ENCODE measurements around the gene PYROXD2. TPM values are rescaled to one million over a fixed set of nuclear protein-coding genes. Genes with fewer than 3 reads are reported as not detected.

The PYROXD2 gene
- 5.4 TPM for total RNA-seq

DNA sequence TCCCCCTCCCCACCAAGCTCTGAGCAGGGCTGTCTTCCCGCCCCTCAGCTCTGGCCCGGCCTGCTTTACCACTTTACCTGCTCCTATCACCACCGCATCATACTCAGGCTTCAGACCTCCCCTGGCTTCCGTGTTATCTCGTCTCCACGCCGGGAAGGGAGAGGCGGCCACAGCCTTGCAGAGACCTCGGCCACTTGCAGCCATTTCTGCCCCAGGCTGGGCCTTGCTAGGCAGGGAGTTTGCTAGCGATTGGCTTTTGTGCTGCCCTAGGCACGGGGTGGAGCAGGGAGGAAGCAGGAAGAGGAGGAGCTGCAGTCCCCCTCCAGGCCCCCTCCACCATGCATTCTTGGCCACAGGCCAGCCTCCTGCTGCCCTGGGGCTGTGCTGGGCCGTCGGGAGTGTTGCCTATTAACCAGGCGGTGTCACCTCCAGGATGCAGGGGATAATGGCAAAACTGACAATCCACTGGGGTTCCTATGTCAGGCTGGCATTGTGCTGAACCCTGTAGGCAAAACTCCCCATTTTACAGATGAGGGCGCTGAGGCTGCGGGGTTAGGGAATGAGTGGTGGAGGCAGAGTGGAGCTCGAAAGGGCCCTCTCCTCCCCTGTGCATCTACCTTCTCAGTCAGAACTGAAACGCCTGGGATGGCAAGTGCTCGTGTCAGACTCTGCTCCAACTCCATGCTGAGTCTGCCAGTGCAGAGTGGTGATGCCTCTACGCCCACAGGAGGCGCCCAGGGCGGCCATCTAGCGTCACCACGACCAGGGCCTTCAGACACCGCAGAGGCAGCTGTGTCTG lies at the start of gene PYROXD2:
TSS of gene PYROXD2 (minus strand) at position 251 of the 799 bp plus-strand sequence. CDS start at position 204, 47 bp downstream.
- peak; percentile 68 for ATAC-seq
- peak; percentile 78 for DNase-seq (ENCODE audit: low spot score)

DNA sequence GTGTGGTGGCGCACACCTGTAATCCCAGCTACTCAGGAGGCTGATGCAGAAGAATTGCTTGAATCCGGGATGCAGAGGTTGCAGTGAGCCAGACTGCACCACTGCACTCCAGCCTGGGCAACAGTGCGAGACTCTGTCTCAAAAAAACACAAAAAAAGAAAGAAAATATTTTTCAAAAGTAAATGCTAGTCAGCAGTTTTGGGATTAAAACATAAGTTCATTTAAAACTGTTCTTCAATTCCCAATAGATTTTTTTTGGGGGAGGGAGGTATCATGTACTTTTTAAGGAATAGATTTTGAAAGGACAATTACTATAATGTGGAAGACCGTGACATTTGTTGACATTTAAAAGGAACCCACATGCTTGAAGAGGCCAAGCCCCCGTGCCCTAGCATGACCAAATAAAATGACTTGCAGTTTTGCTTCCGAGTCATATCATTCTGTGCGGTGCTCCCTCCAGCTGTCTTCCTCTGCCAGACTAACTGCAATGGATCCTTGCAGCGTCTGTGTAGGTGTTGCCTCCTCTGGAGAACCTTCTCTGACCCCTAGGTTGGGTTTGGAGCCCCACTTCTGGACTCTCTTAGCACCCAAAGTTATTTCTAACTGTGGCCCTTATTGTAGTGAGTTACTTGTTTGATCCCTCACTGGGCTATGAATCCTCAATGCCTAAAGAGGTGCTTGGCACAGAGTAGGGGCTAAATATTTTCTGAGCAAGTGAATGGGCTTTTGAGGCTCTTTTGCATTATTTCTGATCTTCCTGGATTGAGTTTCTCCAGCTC lies 49.2 kb upstream of the PYROXD2 start:
- no peak for DNase-seq (ENCODE audit: low spot score)
- no peak for ATAC-seq

DNA sequence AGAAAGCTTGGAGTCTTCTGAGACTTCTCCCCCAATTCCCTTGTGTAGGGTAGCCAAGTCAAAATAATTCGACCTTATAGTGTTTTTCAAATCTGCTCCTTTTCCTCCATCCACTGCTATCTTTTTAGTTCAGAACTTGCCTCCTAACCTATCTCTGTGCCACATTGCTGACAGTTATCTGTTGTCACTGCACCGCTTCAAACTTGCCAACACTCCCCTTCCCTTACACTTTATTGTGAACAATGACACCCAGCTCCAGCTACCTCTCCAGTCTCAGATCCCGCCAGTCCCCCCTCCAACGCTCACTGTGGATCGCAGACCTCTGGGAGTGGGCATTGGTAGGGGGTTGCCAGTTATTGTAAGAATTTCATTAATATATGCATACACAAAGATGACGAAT lies 48.0 kb upstream of the PYROXD2 start:
- ATAC-seq (no peak), DNase-seq (ENCODE audit: low spot score) (no peak)

DNA sequence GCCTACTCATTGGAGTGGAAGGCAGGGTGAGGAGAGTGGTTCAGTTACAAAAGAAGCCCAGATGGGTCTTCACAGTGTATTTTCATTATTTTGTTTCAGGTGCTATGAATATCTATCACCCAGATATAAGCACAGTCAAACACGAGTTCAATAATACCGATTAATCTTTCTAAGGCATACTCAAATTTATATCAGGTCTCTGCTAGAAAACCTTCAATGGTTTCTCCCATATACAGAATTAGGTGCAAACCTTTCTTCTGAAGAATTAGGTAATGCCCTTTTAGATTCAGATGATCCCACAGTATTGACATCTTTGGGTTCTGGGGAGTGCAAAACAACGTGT lies 46.5 kb upstream of the PYROXD2 start:
- DNase-seq (ENCODE audit: low spot score): no peak
- ATAC-seq: no peak

DNA sequence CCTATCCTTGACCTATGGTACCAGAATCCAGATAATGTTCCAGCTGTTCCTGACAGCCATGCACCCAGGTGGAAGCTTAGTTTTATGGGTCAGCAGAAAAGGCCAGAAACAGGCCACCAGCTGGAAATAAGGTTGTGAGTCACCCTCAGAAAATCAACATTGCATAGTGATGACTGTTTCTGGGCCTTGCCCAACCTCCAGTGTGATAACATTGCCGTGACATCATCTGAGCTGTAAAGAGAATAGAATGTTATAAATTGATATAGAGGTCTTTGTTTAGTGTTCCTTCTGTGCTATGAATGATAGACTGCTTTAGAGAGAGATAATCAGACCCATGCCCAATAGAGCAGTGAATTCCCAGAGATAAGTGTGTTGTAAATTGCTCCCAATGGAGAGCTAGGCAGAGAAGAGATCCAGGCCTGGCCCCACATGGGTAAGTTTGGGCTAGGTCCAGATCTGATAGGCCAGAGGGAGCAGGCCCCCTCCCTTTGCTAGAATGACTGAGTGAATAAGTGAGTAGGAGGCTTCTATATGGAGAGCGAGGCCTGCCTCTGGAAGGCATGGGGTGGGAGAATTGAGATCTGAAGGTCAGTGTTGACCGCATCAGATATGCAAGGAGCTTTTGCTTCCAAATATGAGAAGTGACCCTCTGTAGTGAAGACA lies 46.0 kb upstream of the PYROXD2 start:
- ATAC-seq (peak; percentile 52), DNase-seq (ENCODE audit: low spot score) (no peak)

DNA sequence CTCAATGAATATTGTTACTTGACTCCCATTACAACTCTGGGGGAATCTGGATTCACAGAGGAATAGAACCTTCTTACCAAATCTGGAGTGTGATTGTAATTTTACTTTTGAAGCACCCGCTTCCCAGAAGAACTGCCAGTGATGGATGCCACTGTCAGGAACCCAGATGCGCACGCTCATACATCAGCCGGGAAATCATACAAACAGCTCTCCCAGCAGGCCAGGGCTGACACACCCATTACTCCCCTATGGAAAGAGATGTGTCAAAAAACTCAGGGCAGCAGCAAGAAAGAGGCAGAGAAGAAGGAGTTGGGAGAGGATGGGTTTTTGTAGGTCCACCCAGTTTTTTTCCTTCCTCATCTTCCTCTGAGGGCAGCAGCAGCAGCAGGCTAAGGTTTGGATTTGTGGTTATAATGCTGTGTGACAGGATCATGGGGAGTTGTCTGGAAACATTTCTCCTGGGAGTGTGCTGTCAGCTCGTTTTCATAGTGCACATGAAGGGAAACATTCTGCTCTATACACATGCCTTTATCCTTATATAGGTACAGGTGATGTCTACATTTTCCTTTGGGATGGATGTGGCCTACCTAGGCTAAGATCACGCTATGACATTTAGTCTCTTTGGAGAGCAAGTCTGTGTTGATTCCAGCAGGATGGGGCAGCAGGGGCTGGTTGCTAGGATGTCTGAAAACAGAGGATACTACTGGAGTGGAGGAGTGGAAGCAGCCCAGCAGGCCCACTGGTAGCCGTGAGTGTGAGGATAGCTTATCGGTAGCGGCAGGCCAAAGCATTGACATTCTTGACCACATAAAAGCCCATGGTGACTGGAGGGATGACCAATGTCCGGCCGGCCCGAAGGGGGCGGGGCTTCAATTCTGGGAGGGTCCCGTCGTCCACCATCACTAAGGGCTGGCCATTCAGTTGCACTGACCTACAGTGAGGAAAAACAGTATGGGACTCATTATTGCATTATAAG lies 44.1 kb upstream of the PYROXD2 start:
- no peak for DNase-seq (ENCODE audit: low spot score)
- no peak for ATAC-seq

DNA sequence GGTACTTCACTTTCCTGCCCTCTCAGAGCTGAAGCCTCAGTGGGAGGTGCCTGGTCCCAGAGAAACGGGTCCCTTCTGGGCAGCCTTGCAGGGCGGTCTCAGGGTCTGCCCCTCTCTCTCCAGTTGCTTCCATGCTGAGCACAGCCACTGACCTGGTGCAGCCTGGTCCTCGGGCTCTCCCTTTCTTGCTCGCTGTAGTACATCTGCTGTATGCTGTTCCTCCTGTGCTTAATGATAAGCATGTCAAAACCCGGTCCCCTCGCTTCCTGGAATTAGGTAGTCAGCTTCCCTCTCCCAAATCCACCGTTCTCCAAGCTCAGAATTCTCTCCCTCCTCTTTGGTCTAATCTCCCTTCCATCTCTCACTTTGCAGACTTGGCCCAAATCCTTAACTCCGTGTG lies 42.7 kb upstream of the PYROXD2 start:
- ATAC-seq (no peak), DNase-seq (ENCODE audit: low spot score) (no peak)

DNA sequence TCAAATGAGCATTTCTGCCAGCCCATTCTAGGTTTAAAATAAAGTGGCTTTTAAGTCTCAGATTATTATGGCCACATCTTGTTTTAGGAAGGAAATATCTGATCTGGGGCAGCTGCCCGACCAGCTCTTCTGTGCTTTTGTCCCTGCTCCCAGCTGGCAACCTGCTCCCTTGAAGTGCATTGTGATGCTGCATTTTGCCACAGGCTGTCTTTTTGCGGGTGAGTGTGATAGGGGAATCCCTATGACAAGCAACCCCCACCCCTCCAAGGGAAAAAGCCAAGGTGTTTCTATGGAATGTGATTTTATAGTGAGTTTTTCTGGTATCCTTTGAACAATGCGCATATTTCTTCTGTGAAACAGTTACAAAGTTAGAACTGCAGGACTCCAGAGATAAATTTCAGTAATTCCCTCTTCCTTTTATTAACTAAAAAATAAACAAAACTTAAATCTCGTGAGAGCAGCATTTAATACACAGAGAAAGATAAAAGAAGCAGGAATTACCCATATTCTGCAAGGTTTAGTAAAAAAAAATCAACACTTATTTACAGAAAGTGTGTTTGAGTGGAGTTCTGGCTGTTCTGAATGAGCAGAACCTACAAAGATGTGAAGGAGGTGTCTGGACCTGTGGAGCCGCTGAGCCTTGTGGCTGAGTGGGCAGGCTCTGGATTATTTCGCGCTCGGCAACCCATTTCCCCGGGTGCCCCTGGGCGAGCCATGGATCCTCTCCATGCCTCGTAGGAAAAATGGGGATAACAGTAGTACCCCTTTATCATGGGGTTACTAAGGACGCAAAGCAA lies 41.9 kb upstream of the PYROXD2 start:
- no peak for DNase-seq (ENCODE audit: low spot score)
- ATAC-seq: no peak

DNA sequence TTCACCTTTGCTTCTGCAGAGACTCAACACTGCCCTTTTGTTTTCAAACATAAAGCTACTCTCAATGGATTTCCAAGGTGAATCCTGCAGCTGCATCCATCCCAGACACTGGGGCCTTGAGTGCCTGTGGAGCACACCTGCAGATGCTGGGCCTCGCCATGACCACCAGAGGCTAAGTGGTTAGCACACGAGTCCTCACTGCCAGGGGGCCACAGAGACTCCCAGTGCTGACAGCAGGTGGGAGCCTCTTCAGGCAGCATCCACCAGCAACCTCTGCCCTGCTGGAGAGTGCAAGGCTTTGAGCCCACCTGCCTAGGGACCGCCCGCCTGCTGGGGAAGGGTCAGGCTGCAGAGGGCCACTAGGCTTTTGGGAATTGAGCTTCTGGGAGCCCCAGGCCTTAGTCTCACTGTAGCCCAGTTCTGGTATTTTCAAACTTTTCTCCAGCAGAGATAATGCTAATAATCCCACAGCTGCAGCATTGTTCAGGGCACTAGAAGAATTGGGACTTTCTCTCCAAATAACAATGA lies 41.1 kb upstream of the PYROXD2 start:
- no peak for ATAC-seq
- no peak for DNase-seq (ENCODE audit: low spot score)

DNA sequence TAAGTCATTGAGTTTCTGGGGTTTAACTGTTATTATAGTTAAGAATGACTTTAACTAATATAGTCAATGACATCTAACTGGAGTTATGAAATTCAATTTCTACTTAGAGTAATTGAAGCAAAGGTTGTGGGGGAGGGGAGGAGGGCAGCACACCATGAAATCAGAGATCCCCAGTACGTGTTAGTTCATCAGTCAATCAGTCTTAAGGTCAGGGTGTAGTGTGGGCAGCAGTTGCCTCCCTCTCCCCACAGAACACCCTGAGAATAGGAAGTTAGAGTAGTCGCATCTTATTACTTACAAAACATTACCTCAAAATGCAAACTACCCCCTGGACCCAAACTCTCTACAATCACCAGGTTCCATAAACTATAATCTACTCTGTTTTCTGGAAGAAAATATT lies 38.7 kb upstream of the PYROXD2 start:
- DNase-seq (ENCODE audit: low spot score) (no peak), ATAC-seq (no peak)

DNA sequence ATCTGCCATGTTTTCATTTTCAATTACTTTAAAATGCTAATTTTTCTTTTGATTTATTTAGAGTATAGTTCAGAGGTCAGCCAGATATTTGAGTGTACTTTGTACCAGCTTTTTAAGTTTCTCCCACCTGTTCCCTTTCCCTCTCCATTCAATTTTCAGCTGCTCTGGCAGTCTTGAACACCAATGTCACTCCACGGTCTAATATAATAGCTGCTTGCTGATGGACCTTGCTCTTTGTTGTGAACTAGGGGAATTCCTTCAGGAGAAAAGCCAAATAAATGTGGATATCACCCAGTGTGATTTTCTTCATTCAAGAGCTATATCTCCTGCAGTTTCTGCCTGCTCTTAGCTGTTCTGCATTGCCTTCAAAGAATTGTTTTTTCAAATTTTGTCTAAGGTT lies 35.6 kb upstream of the PYROXD2 start:
- no peak for DNase-seq (ENCODE audit: low spot score)
- ATAC-seq: no peak

DNA sequence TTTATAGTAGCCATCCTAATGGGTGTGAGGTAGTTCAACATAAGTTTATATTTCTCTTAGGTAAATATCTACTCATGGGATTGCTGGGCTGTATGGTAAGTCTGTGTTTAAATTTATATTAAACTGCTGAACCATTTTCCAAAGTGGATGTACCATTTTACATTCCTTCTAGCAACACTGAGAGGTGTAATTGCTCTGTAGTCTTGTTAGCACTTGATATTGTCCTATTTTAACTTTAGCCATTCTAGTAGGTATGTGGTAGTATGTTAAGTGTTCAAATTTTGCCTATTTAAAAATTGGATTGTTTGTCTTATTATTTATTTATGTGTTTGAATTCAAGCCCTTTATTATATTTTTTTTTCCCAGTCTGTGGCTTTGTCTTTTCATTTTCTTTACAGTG lies 34.3 kb upstream of the PYROXD2 start:
- ATAC-seq (no peak), DNase-seq (ENCODE audit: low spot score) (no peak)

DNA sequence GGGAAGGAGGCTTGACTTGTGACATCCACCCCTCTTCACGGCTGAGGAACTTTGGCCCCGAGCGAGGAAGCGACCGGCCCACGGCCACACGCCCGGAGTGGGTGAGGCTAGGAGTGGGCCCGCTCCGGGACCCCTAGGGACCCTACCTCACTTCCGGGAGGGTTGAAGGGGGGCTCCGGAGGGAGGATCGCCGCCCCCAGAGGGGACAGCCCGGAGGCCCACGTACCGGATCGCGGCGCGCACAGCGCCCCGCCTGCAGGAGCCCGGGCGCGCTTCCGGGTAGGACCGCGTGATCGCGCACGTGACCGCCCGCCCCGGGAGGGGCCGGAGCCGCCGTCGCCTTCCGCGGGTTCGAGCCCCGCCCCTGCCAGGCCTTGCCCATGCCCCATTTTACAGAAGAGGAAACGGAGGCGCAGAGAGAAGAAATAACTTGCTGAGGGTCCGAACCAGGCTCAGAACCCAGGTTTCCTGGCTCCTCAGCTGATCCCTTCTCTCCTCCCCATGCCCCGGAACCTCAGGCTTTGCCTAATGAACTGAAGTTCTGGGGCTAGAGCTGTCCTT lies 31.8 kb upstream of the PYROXD2 start, which contains the start of gene HPS1:
TSS of gene HPS1 (minus strand) at position 275 of the 561 bp plus-strand sequence. CDS start 3,695 bp downstream, outside the sequence.
- ATAC-seq: peak; percentile 95

DNA sequence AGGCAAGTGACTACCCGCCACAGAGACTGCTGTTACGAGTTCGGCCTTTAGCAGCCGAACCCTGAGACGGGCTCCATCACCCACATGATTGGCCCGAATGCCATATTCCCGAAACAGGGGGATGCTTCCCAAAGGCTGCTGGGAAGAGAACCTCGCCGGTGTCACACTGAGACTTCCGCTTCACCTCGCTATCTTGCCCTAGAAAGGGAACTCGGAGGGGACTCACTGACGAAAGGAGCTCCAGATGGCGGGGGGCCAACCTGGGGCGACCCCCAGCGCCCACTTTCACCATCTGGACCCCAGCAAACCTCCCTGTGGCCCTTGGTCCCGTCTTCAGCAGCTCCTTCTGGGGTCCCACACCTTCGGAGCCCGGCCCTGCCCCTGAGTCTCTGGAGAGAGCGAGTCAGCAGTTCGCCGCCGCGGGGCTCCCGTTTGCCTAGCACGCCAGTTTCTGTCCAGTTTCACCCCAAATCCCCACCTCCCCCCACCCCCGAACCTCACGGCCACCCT lies 31.2 kb upstream of the PYROXD2 start:
- ATAC-seq (peak; percentile 59), DNase-seq (ENCODE audit: low spot score) (peak; percentile 61)

More for the DNA sequence above, 31.8 kb upstream of the PYROXD2 start, which contains the start of gene HPS1:
- peak; percentile 84 for DNase-seq (ENCODE audit: low spot score)

DNA sequence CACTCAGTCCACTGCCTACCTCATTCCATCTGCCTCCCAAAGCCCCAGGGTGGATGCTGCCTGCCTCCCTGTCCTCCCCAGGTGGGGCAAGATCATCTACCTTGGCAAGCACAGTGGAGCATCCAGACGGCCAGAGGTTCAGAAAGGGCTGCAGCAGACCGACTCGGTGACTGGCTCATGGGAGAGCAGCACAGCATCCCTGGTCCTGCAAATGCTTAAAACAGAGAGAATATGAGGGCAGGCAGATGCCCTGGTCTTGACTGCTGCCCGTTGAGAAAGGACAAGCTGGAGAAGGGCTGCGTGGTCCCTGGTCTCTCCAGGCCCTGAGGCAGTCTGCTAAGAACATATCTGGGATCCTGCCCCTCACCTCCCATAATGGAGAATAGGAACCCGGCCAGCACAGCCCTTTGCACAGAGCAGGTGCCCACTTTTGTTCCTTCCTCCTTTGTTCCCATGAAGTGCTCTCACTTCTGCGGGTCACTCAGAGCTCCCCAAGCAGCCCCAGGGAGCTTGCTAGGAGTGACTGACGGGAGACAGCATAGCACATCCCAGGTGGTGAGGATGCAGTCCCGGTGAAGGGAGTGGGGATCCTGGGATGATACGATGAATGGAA lies 30.3 kb upstream of the PYROXD2 start:
- DNase-seq (ENCODE audit: low spot score): no peak
- no peak for ATAC-seq

DNA sequence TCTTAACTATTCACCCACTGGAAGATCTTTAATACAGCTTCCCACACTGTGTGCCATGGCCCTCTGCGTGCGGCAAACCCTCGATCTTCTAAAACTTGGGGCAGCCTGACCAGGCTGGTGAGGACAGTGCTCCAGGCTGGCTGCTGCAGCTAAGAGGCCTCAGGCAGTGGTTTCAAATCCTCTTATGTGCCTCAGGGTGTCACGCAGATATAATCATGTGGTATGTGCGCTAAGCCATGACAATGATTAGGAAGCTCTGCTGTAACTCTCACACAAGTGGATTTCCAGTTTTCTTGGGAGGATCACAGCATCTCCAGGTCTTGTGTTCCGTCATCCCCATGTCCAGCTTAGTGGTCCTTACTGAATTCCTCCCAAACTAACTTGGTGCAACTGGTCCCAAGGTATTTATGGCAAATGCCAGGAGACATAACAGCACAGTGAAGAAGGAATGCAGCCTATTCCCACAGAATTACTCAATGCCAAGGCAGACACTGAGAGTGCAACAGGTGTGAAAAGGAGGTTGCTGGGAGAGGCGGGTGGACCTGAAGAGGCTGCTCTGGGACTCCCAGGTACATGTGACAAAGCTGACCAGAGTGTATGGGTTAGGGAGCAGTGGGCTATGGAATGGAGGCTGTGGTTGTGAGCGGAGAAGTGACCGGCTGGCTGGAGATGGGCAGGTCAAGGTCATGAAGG lies 29.5 kb upstream of the PYROXD2 start:
- DNase-seq (ENCODE audit: low spot score) (no peak), ATAC-seq (no peak)

DNA sequence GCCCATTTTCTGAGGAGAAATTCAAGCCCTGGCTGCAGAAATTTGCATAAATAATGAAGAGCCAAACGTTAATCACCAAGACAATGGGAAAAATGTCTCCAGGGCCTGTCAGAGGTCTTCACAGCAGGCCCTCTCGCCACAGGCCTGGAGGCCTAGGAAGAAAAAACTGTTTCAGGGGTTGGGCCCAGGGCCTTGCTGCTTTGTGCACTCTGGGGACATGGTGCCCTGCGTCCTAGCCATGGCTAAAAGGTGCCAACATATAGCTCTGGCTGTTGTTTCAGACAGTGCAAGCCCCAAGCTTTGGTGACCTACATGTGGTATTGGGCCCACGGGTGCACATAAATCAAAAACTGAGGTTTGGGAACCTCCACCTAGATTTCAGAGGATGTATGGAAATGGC lies 23.7 kb upstream of the PYROXD2 start:
- DNase-seq (ENCODE audit: low spot score) (no peak), ATAC-seq (no peak)

DNA sequence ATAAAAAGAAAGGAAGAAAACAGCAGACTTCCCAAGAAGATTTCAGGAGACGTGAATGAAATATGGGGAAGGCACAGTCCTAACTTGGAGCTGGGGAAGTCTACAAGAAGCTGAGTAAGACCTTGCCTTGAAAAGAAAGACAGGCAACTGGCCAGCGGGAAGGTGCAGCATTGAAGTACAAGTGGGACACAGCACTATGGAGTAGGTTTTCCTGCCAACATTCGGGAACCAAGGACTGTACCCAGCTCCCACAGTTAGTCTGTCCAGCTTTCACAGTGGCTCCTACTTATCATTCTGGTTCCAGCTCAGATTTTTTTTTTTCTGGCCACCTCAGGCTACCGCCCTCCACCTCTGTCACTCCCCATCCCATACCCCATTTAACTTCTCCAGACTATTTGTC lies 21.7 kb upstream of the PYROXD2 start:
- ATAC-seq (no peak), DNase-seq (ENCODE audit: low spot score) (no peak)

Data from left lobe of liver (tissue), 2 donors.